GM19351 (cell line): Measurements from ENCODE around the gene SPRY4.
"Not testable (repeated sequence)": the region's sequence is repeated elsewhere in the genome, so short reads cannot be mapped to it uniquely, and the experiment has no call there.

Source experiments
- ATAC-seq: cut with Tn5 transposase; IDR thresholded peaks from one replicate; pipeline ENCODE4 v1.9.1; 2021; ENCODE audit warnings: mild to moderate bottlenecking, moderate library complexity; ENCODE audit not compliant: unreplicated experiment

The SPRY4 gene

GRCh38 chr5:142324871-142325724 lies at the start of gene SPRY4:
TSS of gene SPRY4 (minus strand) at chr5:142325021. CDS start at chr5:142315108, 9,913 bp downstream.
- ATAC-seq, result peak; percentile 68

- no peak for ATAC-seq
Observed at GRCh38 chr5:142368529-142368928, 43.7 kb upstream of the SPRY4 start.

GRCh38 chr5:142366007-142366406 lies 41.2 kb upstream of the SPRY4 start:
- no peak for ATAC-seq

- peak; percentile 67 for ATAC-seq
Observed at GRCh38 chr5:142364251-142365145, 39.7 kb upstream of the SPRY4 start.

- no peak for ATAC-seq
Observed at GRCh38 chr5:142363619-142363963, 38.8 kb upstream of the SPRY4 start.

GRCh38 chr5:142362193-142362592 lies 37.4 kb upstream of the SPRY4 start:
- ATAC-seq, result not testable (repeated sequence)

GRCh38 chr5:142360607-142361120 lies 35.8 kb upstream of the SPRY4 start:
- ATAC-seq, result no peak

GRCh38 chr5:142360051-142360498 lies 35.3 kb upstream of the SPRY4 start:
- ATAC-seq, result no peak

- no peak for ATAC-seq
Observed at GRCh38 chr5:142358648-142359047, 33.8 kb upstream of the SPRY4 start.

- ATAC-seq, result no peak
Observed at GRCh38 chr5:142358121-142358520, 33.3 kb upstream of the SPRY4 start.

GRCh38 chr5:142357469-142358090 lies 32.8 kb upstream of the SPRY4 start:
- no peak for ATAC-seq

GRCh38 chr5:142356716-142357468 lies 32.1 kb upstream of the SPRY4 start:
- ATAC-seq, result peak; percentile 96

GRCh38 chr5:142356349-142356715 lies 31.5 kb upstream of the SPRY4 start:
- ATAC-seq, result no peak

GRCh38 chr5:142353071-142353472 lies 28.3 kb upstream of the SPRY4 start:
- no peak for ATAC-seq

- ATAC-seq, result no peak
Observed at GRCh38 chr5:142350021-142350420, 25.2 kb upstream of the SPRY4 start.

- no peak for ATAC-seq
Observed at GRCh38 chr5:142346706-142347105, 21.9 kb upstream of the SPRY4 start.

GRCh38 chr5:142344915-142345314 lies 20.1 kb upstream of the SPRY4 start:
- ATAC-seq, result not testable (repeated sequence)

- no peak for ATAC-seq
Observed at GRCh38 chr5:142343531-142343930, 18.7 kb upstream of the SPRY4 start.

- no peak for ATAC-seq
Observed at GRCh38 chr5:142342128-142342981, 17.5 kb upstream of the SPRY4 start.
